HG03378 (cell line): Measurements from ENCODE around the gene SEMA6D.
"Not testable (repeated sequence)": the region's sequence is repeated elsewhere in the genome, so short reads cannot be mapped to it uniquely, and the experiment has no call there.

ENCODE experiments used
- ATAC-seq: cut with Tn5 transposase; IDR thresholded peaks from one replicate; pipeline ENCODE4 v1.9.1; 2021; ENCODE audit warnings: mild to moderate bottlenecking, moderate library complexity; ENCODE audit not compliant: unreplicated experiment

Gene SEMA6D

GRCh38 chr15:47715856-47716445 lies 1.4 kb upstream of the SEMA6D start:
- no peak for ATAC-seq

GRCh38 chr15:47716516-47716915 lies 789 bp upstream of the SEMA6D start:
- ATAC-seq, result no peak

GRCh38 chr15:47718497-47719437 lies 1.5 kb downstream of the SEMA6D start:
- no peak for ATAC-seq

- no peak for ATAC-seq
Measured at GRCh38 chr15:47719730-47720129, 2.4 kb downstream of the SEMA6D start.

GRCh38 chr15:47720555-47720954 lies 3.2 kb downstream of the SEMA6D start:
- no peak for ATAC-seq

- ATAC-seq, result no peak
Measured at GRCh38 chr15:47721676-47722075, 4.4 kb downstream of the SEMA6D start.

GRCh38 chr15:47724346-47724745 lies 7.0 kb downstream of the SEMA6D start:
- no peak for ATAC-seq

- no peak for ATAC-seq
Measured at GRCh38 chr15:47725051-47725450, 7.7 kb downstream of the SEMA6D start.

- ATAC-seq, result no peak
Measured at GRCh38 chr15:47725906-47726305, 8.6 kb downstream of the SEMA6D start.

- ATAC-seq, result no peak
Measured at GRCh38 chr15:47726399-47726823, 9.1 kb downstream of the SEMA6D start.

GRCh38 chr15:47727137-47727536 lies 9.8 kb downstream of the SEMA6D start:
- no peak for ATAC-seq

GRCh38 chr15:47727676-47728075 lies 10.4 kb downstream of the SEMA6D start:
- ATAC-seq, result no peak

- ATAC-seq, result no peak
Measured at GRCh38 chr15:47728426-47728825, 11.1 kb downstream of the SEMA6D start.

GRCh38 chr15:47728886-47729285 lies 11.6 kb downstream of the SEMA6D start:
- no peak for ATAC-seq

GRCh38 chr15:47731230-47731629 lies 13.9 kb downstream of the SEMA6D start:
- ATAC-seq, result no peak

GRCh38 chr15:47732248-47732647 lies 14.9 kb downstream of the SEMA6D start:
- no peak for ATAC-seq

GRCh38 chr15:47733085-47733484 lies 15.8 kb downstream of the SEMA6D start:
- no peak for ATAC-seq

GRCh38 chr15:47736143-47736786 lies 19.0 kb downstream of the SEMA6D start:
- no peak for ATAC-seq

- ATAC-seq, result no peak
Measured at GRCh38 chr15:47737477-47737876, 20.2 kb downstream of the SEMA6D start.

GRCh38 chr15:47738144-47738825 lies 21.0 kb downstream of the SEMA6D start:
- ATAC-seq, result not testable (repeated sequence)

- no peak for ATAC-seq
Measured at GRCh38 chr15:47741082-47741481, 23.8 kb downstream of the SEMA6D start.
